Measurements from ENCODE around the gene ETNPPL. TPM values are rescaled to one million over a fixed set of nuclear protein-coding genes. Genes with fewer than 3 reads are reported as not detected.

The ETNPPL gene
- total RNA-seq, 1 experiment from 2014 or later, result not detected

- H3K27ac ChIP-seq, result no peak overlapping the region
- no peak for DNase-seq
- no peaks in the 10 kb centered on the region for H3K9me3 ChIP-seq (replicated peaks)
- no peaks in the 10 kb centered on the region for H3K27me3 ChIP-seq
- H3K4me1 ChIP-seq, result no peaks in the 10 kb centered on the region
- no peak overlapping the region for H3K4me3 ChIP-seq
- no peaks in the 10 kb centered on the region for H3K36me3 ChIP-seq
Measured at GRCh38 chr4:108695062-108695461, 67.8 kb downstream of the ETNPPL start.

- Histone ChIP-seq H3K27ac (no peak overlapping the region), H3K4me3 (no peak overlapping the region), H3K36me3 (no peaks in the 10 kb centered on the region), H3K9me3 (replicated peaks) (no peaks in the 10 kb centered on the region), H3K4me1 (no peaks in the 10 kb centered on the region), H3K27me3 (no peaks in the 10 kb centered on the region)
- no peak for DNase-seq
Measured at GRCh38 chr4:108694423-108694822, 68.4 kb downstream of the ETNPPL start.

- Histone ChIP-seq H3K4me3 (no peak overlapping the region), H3K27me3 (no peaks in the 10 kb centered on the region), H3K4me1 (no peaks in the 10 kb centered on the region), H3K27ac (no peak overlapping the region), H3K9me3 (replicated peaks) (no peaks in the 10 kb centered on the region), H3K36me3 (no peaks in the 10 kb centered on the region)
- DNase-seq, result no peak
Measured at GRCh38 chr4:108693819-108694218, 69.0 kb downstream of the ETNPPL start.

- H3K4me3 ChIP-seq, result no peak overlapping the region
- H3K4me1 ChIP-seq, result no peaks in the 10 kb centered on the region
- no peaks in the 10 kb centered on the region for H3K9me3 ChIP-seq (replicated peaks)
- no peak for DNase-seq
- no peaks in the 10 kb centered on the region for H3K27me3 ChIP-seq
- no peak overlapping the region for H3K27ac ChIP-seq
- H3K36me3 ChIP-seq, result no peaks in the 10 kb centered on the region
Measured at GRCh38 chr4:108693211-108693610, 69.6 kb downstream of the ETNPPL start.

Other genes with a start within 250 kb of the ETNPPL start
- 2,142 and 2,370 TPM in 2 replicates for gene RPL34, start 142.5 kb downstream of the ETNPPL start, total RNA-seq (2014; rRNA removed; shearing (Covaris generic))
- 183 and 202 TPM in 2 replicates for gene OSTC, start 112.5 kb downstream of the ETNPPL start, total RNA-seq (2014; rRNA removed; shearing (Covaris generic))